Ovary (tissue), 10 donors: ENCODE data around the gene OR2G3. TPM values are rescaled to one million over a fixed set of nuclear protein-coding genes. Genes with fewer than 3 reads are reported as not detected.

ENCODE experiments used
- DNase-seq, 5 donors: peaks; one replicate each; pipeline ENCODE4 v3.0.0-alpha.2; 2019 to 2020
- H3K27ac ChIP-seq, 2 donors: fragments of 200-600 bp; one replicate each; pipeline versions ENCODE4 v1.5.1 to v1.8.0; 2019 to 2022
- H3K27me3 ChIP-seq: fragments of 200-600 bp; one replicate; pipeline ENCODE4 v1.8.0; 2022
- H3K36me3 ChIP-seq: fragments of 200-600 bp; sonication (generic); one replicate; pipeline ENCODE4 v1.5.1; 2019
- H3K4me1 ChIP-seq: one replicate; pipeline ENCODE4 v1.8.1; 2013; ENCODE audit warnings: mild to moderate bottlenecking, moderate library complexity; ENCODE audit not compliant: insufficient read depth
- H3K4me3 ChIP-seq: fragments of 200-600 bp; sonication (generic); one replicate; pipeline ENCODE4 v1.5.1; 2017
- H3K9me3 ChIP-seq, 2 donors: fragments of 200-600 bp in 1 of 2; sonication (generic) in 1 of 2; one replicate each; pipeline versions ENCODE4 v1.5.1 to v1.8.1; 2013 to 2019; ENCODE audit warnings: mild to moderate bottlenecking in 1 of 2, moderate library complexity in 1 of 2
- CTCF ChIP-seq, 3 donors: fragments of 450-650 bp in 2 of 3; fragments of 200-600 bp in 1 of 3; IDR thresholded peaks; one replicate each; pipeline versions ENCODE4 v1.5.1 to v1.8.0; 2016 to 2022; ENCODE audit warnings: antibody characterized with exemption in 3 of 3, mild to moderate bottlenecking in 1 of 3
- EP300 ChIP-seq: sonication (generic); formaldehyde crosslinking; IDR thresholded peaks from one replicate; pipeline ENCODE4 v1.6.1; 2017; ENCODE audit warnings: antibody characterized with exemption
- POLR2A ChIP-seq: fragments of 450-650 bp; IDR thresholded peaks from one replicate; pipeline ENCODE4 v1.6.1; 2017; ENCODE audit warnings: antibody characterized with exemption, mild to moderate bottlenecking, moderate library complexity
- WGBS, 3 donors: extraction: QIAGEN DNeasy Blood & Tissue Kit in 1 of 3; methylation state at CpG; one replicate each; pipeline versions ENCODE4 v1.1.5 to v1.1.7; 2013 to 2017; 5-methylcytosine and 5-hydroxymethylcytosine counted together
- intact Hi-C, 4 donors: fragments of 100-400 bp; cut with DNase I; formaldehyde crosslinking; loops; one replicate each; pipeline versions ENCODE4 v1.11.0 to v1.15.1; 2022 to 2023
- long read RNA-seq, 3 donors: library from polyadenylated mRNA in 2 of 3; unstranded in 2 of 3; transcript quantifications; one replicate each; pipeline ENCODE4 v2.0.0 and lab custom pipeline, GENCODE V29; 2021 to 2026
- polyA plus RNA-seq, 2 donors: library from polyadenylated mRNA; stranded (reverse); fragments of 200-250 nt in 1 of 2; fragments of 350-450 nt in 1 of 2; fragmentation: Illumina TruSeq in 1 of 2; extraction: RNeasy Lipid Tissue Mini Kit (QIAGEN cat#74804) in 1 of 2; gene quantifications; one replicate each; pipeline ENCODE4 v1.2.3, GENCODE V29; 2013 to 2014
- total RNA-seq, 7 donors: library from RNA; depleted of rRNA in 2 of 7; stranded (reverse); fragments of >200 nt in 2 of 7; fragmentation: NEBNext Ultra II Directional in 3 of 7; extraction: Animal tissue kit (Norgen Biotek cat#: 25700) in 3 of 7; gene quantifications; one replicate each; pipeline versions ENCODE4 v1.1.0 to v1.2.4, GENCODE V29; 2016 to 2023
- donor health status: DM: no; HTN: no; CAD: no; lungs with moderate emphysema.
- donor health status: DM: no; HTN: no; CAD: no.
- donor health status: Bipolar disorder and iron deficiency.
- donor health status: DM: yes; HTN: yes; CAD: no.
- donor health status: DM: no; HTN: no; CAD: no.
- donor health status: DM: yes; HTN: yes; CAD: no.

Gene OR2G3
- total RNA-seq, result not detected
- polyA plus RNA-seq, result not detected
- long read RNA-seq, donor 1, result 0 reads
- long read RNA-seq, donor 2, result 0 reads
- long read RNA-seq, donor 3, result 0 reads

- no peaks in the 10 kb centered on the region for H3K27me3 ChIP-seq
Measured at GRCh38 chr1:247605286-247605685, at the start of gene OR2G3. TSS of gene OR2G3 (plus strand) at chr1:247605586. CDS start at chr1:247605586, 0 bp downstream.

GRCh38 chr1:247557926-247558674 is 47.3 kb upstream of the OR2G3 start:
- Histone ChIP-seq H3K27me3 (no peaks in the 10 kb centered on the region), H3K9me3 (no peaks in the 10 kb centered on the region), H3K36me3 (no peaks in the 10 kb centered on the region), H3K4me3 (no peak overlapping the region), H3K27ac (no peak overlapping the region), H3K4me1 (no peaks in the 10 kb centered on the region)
- TF ChIP-seq CTCF (IDR thresholded peaks at IDR 0.05), result no peak
- no peak for DNase-seq
- intact Hi-C loops, result no loop called here
- WGBS, 3 donors, result 58 to 73% (median 61%) methylated on average over 2 of the region's 2 CpGs

More at GRCh38 chr1:247605286-247605685, at the start of gene OR2G3:
- no peak within 1 kb of the TSS for H3K4me3 ChIP-seq
- no peak for TF ChIP-seq EP300
- TF ChIP-seq CTCF (IDR thresholded peaks at IDR 0.05), result no peak
- TF ChIP-seq POLR2A, result no peak
- no peaks in the 10 kb centered on the region for H3K4me1 ChIP-seq
- DNase-seq, result no peak
- no peaks in the 10 kb centered on the region for H3K9me3 ChIP-seq
- no peak within 1 kb of the TSS for H3K27ac ChIP-seq
- intact Hi-C loops, result no loop called here
- H3K36me3 ChIP-seq, result no peaks in the 10 kb centered on the region
- 59 to 78% (median 61%) methylated on average over 2 of the region's 2 CpGs for WGBS, 3 donors

GRCh38 chr1:247561711-247562110 is 43.7 kb upstream of the OR2G3 start:
- H3K9me3 ChIP-seq, result no peaks in the 10 kb centered on the region
- H3K36me3 ChIP-seq, result no peaks in the 10 kb centered on the region
- WGBS, 3 donors, result 64 to 71% (median 67%) methylated on average over 10 of the region's 10 CpGs
- no peaks in the 10 kb centered on the region for H3K27me3 ChIP-seq
- H3K27ac ChIP-seq, result no peak overlapping the region
- no peak for TF ChIP-seq EP300
- no peak for TF ChIP-seq POLR2A
- TF ChIP-seq CTCF (IDR thresholded peaks at IDR 0.05), result no peak
- intact Hi-C loops, result no loop called here
- no peaks in the 10 kb centered on the region for H3K4me1 ChIP-seq
- no peak overlapping the region for H3K4me3 ChIP-seq
- no peak for DNase-seq

GRCh38 chr1:247562198-247562597 is 43.2 kb upstream of the OR2G3 start:
- DNase-seq, result no peak
- no peaks in the 10 kb centered on the region for H3K9me3 ChIP-seq
- no peaks in the 10 kb centered on the region for H3K27me3 ChIP-seq
- no peaks in the 10 kb centered on the region for H3K36me3 ChIP-seq
- 41 to 61% (median 52%) methylated on average over 9 of the region's 9 CpGs for WGBS, 3 donors
- TF ChIP-seq EP300 (no peak), CTCF (IDR thresholded peaks at IDR 0.05) (no peak)
- intact Hi-C loops, result no loop called here
- no peak overlapping the region for H3K27ac ChIP-seq
- H3K4me1 ChIP-seq, result no peaks in the 10 kb centered on the region
- no peak overlapping the region for H3K4me3 ChIP-seq
